Kidney tubule cell (primary cell): ENCODE results near the gene BCL6.
A peak's percentile ranks its signal among the peaks of the same experiment; 100 is the strongest.

ENCODE experiments used
- DNase-seq: peaks from one replicate; pipeline ENCODE4 v3.0.0-alpha.2; 2018; ENCODE audit warnings: low spot score

BCL6 gene

GRCh38 chr3:187738331-187739093, 6.8 kb downstream of the BCL6 start:
- DNase-seq = peak; percentile 91

GRCh38 chr3:187738071-187738330, 7.3 kb downstream of the BCL6 start:
- no peak for DNase-seq

GRCh38 chr3:187737368-187738070, 7.7 kb downstream of the BCL6 start:
- peak; percentile 84 for DNase-seq

- no peak for DNase-seq
These were observed 8.3 kb downstream of the BCL6 start for GRCh38 chr3:187737006-187737367.

- peak; percentile 75 for DNase-seq
These were observed 8.8 kb downstream of the BCL6 start for GRCh38 chr3:187736418-187736871.

GRCh38 chr3:187735837-187736236, 9.4 kb downstream of the BCL6 start:
- peak; percentile 67 for DNase-seq

GRCh38 chr3:187735383-187735782, 9.9 kb downstream of the BCL6 start:
- no peak for DNase-seq

GRCh38 chr3:187734841-187735240, 10.4 kb downstream of the BCL6 start:
- DNase-seq = no peak

- no peak for DNase-seq
These were observed 11.9 kb downstream of the BCL6 start for GRCh38 chr3:187733371-187733770.

GRCh38 chr3:187729598-187729997, 15.7 kb downstream of the BCL6 start:
- no peak for DNase-seq

- DNase-seq = no peak
These were observed 16.2 kb downstream of the BCL6 start for GRCh38 chr3:187728940-187729583.

- DNase-seq = no peak
These were observed 17.0 kb downstream of the BCL6 start for GRCh38 chr3:187728248-187728647.

GRCh38 chr3:187726564-187726963, 18.7 kb downstream of the BCL6 start:
- DNase-seq = no peak

GRCh38 chr3:187725653-187726370, 19.5 kb downstream of the BCL6 start:
- DNase-seq = no peak

- no peak for DNase-seq
These were observed 20.0 kb downstream of the BCL6 start for GRCh38 chr3:187725224-187725623.

GRCh38 chr3:187722206-187722612, 23.1 kb downstream of the BCL6 start:
- DNase-seq = no peak

GRCh38 chr3:187721055-187721454, 24.2 kb downstream of the BCL6 start:
- no peak for DNase-seq

- DNase-seq = no peak
These were observed 25.0 kb downstream of the BCL6 start for GRCh38 chr3:187720337-187720670.

GRCh38 chr3:187719628-187720336, 25.5 kb downstream of the BCL6 start:
- DNase-seq = no peak

- DNase-seq = no peak
These were observed 26.5 kb downstream of the BCL6 start for GRCh38 chr3:187718802-187719201.

GRCh38 chr3:187717572-187717971, 27.7 kb downstream of the BCL6 start:
- no peak for DNase-seq

- peak; percentile 78 for DNase-seq
These were observed 30.8 kb downstream of the BCL6 start for GRCh38 chr3:187714404-187714979.
